NOMO-1 (cell line): ENCODE results near the gene SLC10A6.

Source experiments
- DNase-seq, 2 experiments: peaks; one replicate each; lab custom pipeline; 2025; ENCODE audit not compliant: unreplicated experiment in 2 of 2; lab: John Stamatoyannopoulos, UW

Gene SLC10A6

GRCh38 chr4:86809809-86810208 lies 39.4 kb downstream of the SLC10A6 start:
- DNase-seq = no peak

- no peak for DNase-seq
Observed at GRCh38 chr4:86791126-86791525, 58.1 kb downstream of the SLC10A6 start.

- no peak for DNase-seq
Observed at GRCh38 chr4:86788826-86789225, 60.4 kb downstream of the SLC10A6 start.

DNA sequence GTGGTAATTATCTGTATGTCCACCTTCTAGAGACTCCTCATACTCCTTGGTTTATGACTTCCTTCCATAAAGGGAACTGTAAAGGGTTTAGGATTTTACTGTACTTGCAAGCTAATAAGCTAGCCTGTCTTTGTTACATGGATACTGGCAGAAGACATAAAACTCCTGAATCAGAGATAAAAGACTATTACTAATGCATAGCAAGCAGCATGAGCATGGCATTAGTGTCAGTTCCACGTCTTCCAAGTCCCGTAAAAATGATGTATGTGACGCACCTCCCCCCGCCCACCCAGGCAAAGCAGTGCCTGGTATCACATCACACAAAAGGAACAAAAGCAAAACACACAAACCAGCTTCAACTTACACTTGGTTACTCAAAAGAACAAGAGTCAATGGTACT lies 71.0 kb downstream of the SLC10A6 start:
- no peak for DNase-seq

- no peak for DNase-seq
Observed at GRCh38 chr4:86775061-86775460, 74.1 kb downstream of the SLC10A6 start.
